ENCODE data around the gene SLC39A11.
"Not testable (repeated sequence)": the region's sequence is repeated elsewhere in the genome, so short reads cannot be mapped to it uniquely, and the experiment has no call there.

SLC39A11 gene

GRCh38 chr17:72656130-72656763 lies 436.2 kb downstream of the SLC39A11 start:
- no peak for DNase-seq (ENCODE audit: low read depth)

GRCh38 chr17:72654706-72655105 lies 437.8 kb downstream of the SLC39A11 start:
- no peak for DNase-seq (ENCODE audit: low read depth)

- no peak for DNase-seq (ENCODE audit: low read depth)
Observed at GRCh38 chr17:72651988-72652387, 440.5 kb downstream of the SLC39A11 start.

GRCh38 chr17:72648702-72649101 lies 443.8 kb downstream of the SLC39A11 start:
- no peak for DNase-seq (ENCODE audit: low read depth)

- no peak for DNase-seq (ENCODE audit: low read depth)
Observed at GRCh38 chr17:72646176-72646575, 446.3 kb downstream of the SLC39A11 start.

- DNase-seq (ENCODE audit: low read depth): no peak
Observed at GRCh38 chr17:72644492-72644891, 448.0 kb downstream of the SLC39A11 start.

- no peak for DNase-seq (ENCODE audit: low read depth)
Observed at GRCh38 chr17:72643575-72644216, 448.8 kb downstream of the SLC39A11 start.

- DNase-seq (ENCODE audit: low read depth): no peak
Observed at GRCh38 chr17:72642720-72643119, 449.8 kb downstream of the SLC39A11 start.

- DNase-seq (ENCODE audit: low read depth): no peak
Observed at GRCh38 chr17:72640415-72641165, 451.9 kb downstream of the SLC39A11 start.

- no peak for DNase-seq (ENCODE audit: low read depth)
Observed at GRCh38 chr17:72639711-72640110, 452.8 kb downstream of the SLC39A11 start.

- DNase-seq (ENCODE audit: low read depth): not testable (repeated sequence)
Observed at GRCh38 chr17:72638932-72639331, 453.6 kb downstream of the SLC39A11 start.

- DNase-seq (ENCODE audit: low read depth): no peak
Observed at GRCh38 chr17:72635034-72635635, 457.4 kb downstream of the SLC39A11 start.

- DNase-seq (ENCODE audit: low read depth): no peak
Observed at GRCh38 chr17:72634621-72635020, 457.9 kb downstream of the SLC39A11 start.

GRCh38 chr17:72631949-72632684 lies 460.4 kb downstream of the SLC39A11 start:
- no peak for DNase-seq (ENCODE audit: low read depth)

GRCh38 chr17:72631568-72631948 lies 460.9 kb downstream of the SLC39A11 start:
- no peak for DNase-seq (ENCODE audit: low read depth)

- DNase-seq (ENCODE audit: low read depth): no peak
Observed at GRCh38 chr17:72624652-72625051, 467.8 kb downstream of the SLC39A11 start.

- no peak for DNase-seq (ENCODE audit: low read depth)
Observed at GRCh38 chr17:72624226-72624625, 468.3 kb downstream of the SLC39A11 start.

- no peak for DNase-seq (ENCODE audit: low read depth)
Observed at GRCh38 chr17:72622661-72623433, 469.6 kb downstream of the SLC39A11 start.

GRCh38 chr17:72619976-72620650 lies 472.4 kb downstream of the SLC39A11 start:
- DNase-seq (ENCODE audit: low read depth): no peak

- DNase-seq (ENCODE audit: low read depth): no peak
Observed at GRCh38 chr17:72618001-72618509, 474.4 kb downstream of the SLC39A11 start.

All from activated T-cell treated with anti-CD3 and anti-CD28 coated beads for 24 hours (primary cell).